ENCODE data around the gene TRIM9. TPM values are rescaled to one million over a fixed set of nuclear protein-coding genes. Genes with fewer than 3 reads are reported as not detected.

The TRIM9 gene
- total RNA-seq, 1 donor, result not detected

- no peak for DNase-seq (ENCODE audit: low read depth)
- no peak for TF ChIP-seq CTCF (IDR thresholded peaks at IDR 0.05; ENCODE audit: insufficient read depth, low read depth, low read length)
Measured at GRCh38 chr14:50936016-50936340, 158.9 kb downstream of the TRIM9 start.

GRCh38 chr14:50935126-50936015 is 159.5 kb downstream of the TRIM9 start:
- H3K4me3 ChIP-seq (ENCODE audit: low read depth, low read length), result no peak overlapping the region
- TF ChIP-seq CTCF (IDR thresholded peaks at IDR 0.05; ENCODE audit: insufficient read depth, low read depth, low read length), result no peak
- no peak for DNase-seq (ENCODE audit: low read depth)

More at GRCh38 chr14:50936016-50936340, 158.9 kb downstream of the TRIM9 start:
- no peak overlapping the region for H3K4me3 ChIP-seq (ENCODE audit: low read depth, low read length)

GRCh38 chr14:50932592-50933495 is 162.1 kb downstream of the TRIM9 start:
- DNase-seq (ENCODE audit: low read depth), result no peak
- no peak for TF ChIP-seq CTCF (IDR thresholded peaks at IDR 0.05; ENCODE audit: insufficient read depth, low read depth, low read length)

GRCh38 chr14:50932156-50932555 is 162.7 kb downstream of the TRIM9 start:
- no peak overlapping the region for H3K4me3 ChIP-seq (ENCODE audit: low read depth, low read length)
- no peak for TF ChIP-seq CTCF (IDR thresholded peaks at IDR 0.05; ENCODE audit: insufficient read depth, low read depth, low read length)
- DNase-seq (ENCODE audit: low read depth), result no peak

More at GRCh38 chr14:50932592-50933495, 162.1 kb downstream of the TRIM9 start:
- no peak overlapping the region for H3K4me3 ChIP-seq (ENCODE audit: low read depth, low read length)

- no peak for TF ChIP-seq CTCF (IDR thresholded peaks at IDR 0.05; ENCODE audit: insufficient read depth, low read depth, low read length)
- H3K4me3 ChIP-seq (ENCODE audit: low read depth, low read length), result no peak overlapping the region
- DNase-seq (ENCODE audit: low read depth), result no peak
Measured at GRCh38 chr14:50931559-50931958, 163.3 kb downstream of the TRIM9 start.

GRCh38 chr14:50929506-50929905 is 165.4 kb downstream of the TRIM9 start:
- no peak for TF ChIP-seq CTCF (IDR thresholded peaks at IDR 0.05; ENCODE audit: insufficient read depth, low read depth, low read length)
- no peak for DNase-seq (ENCODE audit: low read depth)
- no peak overlapping the region for H3K4me3 ChIP-seq (ENCODE audit: low read depth, low read length)
